Right lobe of liver (tissue), 6 donors: ENCODE results near the gene ABHD1. TPM values are rescaled to one million over a fixed set of nuclear protein-coding genes. Genes with fewer than 3 reads are reported as not detected.

ENCODE experiments used
- ATAC-seq, 4 donors: fragments of 200-7000 bp; cut with Tn5 transposase; one replicate each; pipeline ENCODE4 v1.9.1; 2020; ENCODE audit warnings: mild to moderate bottlenecking in 4 of 4, moderate library complexity in 4 of 4
- DNase-seq, 3 donors: peaks; one replicate each; pipeline ENCODE4 v3.0.0-alpha.2; 2020
- H3K27ac ChIP-seq, 3 donors: fragments of 200-600 bp; one replicate each; pipeline ENCODE4 v1.8.0; 2022
- H3K27me3 ChIP-seq, 2 donors: fragments of 200-600 bp; one replicate each; pipeline ENCODE4 v1.8.0; 2022
- H3K36me3 ChIP-seq, 4 donors: fragments of 200-600 bp; sonication (generic) in 1 of 4; one replicate each; pipeline versions ENCODE4 v1.5.1 to v1.8.0; 2017 to 2022; ENCODE audit warnings: control low read depth in 1 of 4
- H3K4me1 ChIP-seq, 4 donors: fragments of 200-600 bp; sonication (generic) in 1 of 4; one replicate each; pipeline versions ENCODE4 v1.5.1 to v1.8.0; 2017 to 2022; ENCODE audit warnings: control low read depth in 1 of 4
- H3K4me3 ChIP-seq, 3 donors: fragments of 200-600 bp; one replicate each; pipeline ENCODE4 v1.8.0; 2022
- H3K9me3 ChIP-seq, 4 donors: fragments of 200-600 bp; sonication (generic) in 1 of 4; one replicate each; pipeline versions ENCODE4 v1.5.1 to v1.8.0; 2017 to 2022; ENCODE audit warnings: control low read depth in 1 of 4
- CTCF ChIP-seq, 4 donors: fragments of 200-600 bp in 3 of 4; fragments of 450-650 bp in 1 of 4; IDR thresholded peaks; one replicate each; pipeline versions ENCODE4 v1.5.1 to v1.8.0; 2016 to 2022; ENCODE audit warnings: antibody characterized with exemption in 4 of 4, mild to moderate bottlenecking in 2 of 4
- POLR2A ChIP-seq: fragments of 450-650 bp; IDR thresholded peaks from one replicate; pipeline ENCODE4 v1.6.1; 2017; ENCODE audit warnings: antibody characterized with exemption, mild to moderate bottlenecking
- WGBS: methylation state at CpG from one replicate; pipeline ENCODE4 v1.1.6; 2018; ENCODE audit warnings: low coverage, low lambda C conversion rate; ENCODE audit not compliant: insufficient coverage; ENCODE audit errors: missing lambda C conversion rate; 5-methylcytosine and 5-hydroxymethylcytosine counted together
- intact Hi-C, 2 donors: fragments of 100-400 bp; cut with DNase I; formaldehyde crosslinking; loops; one replicate each; pipeline versions ENCODE4 v1.11.2 to v1.14.1; 2022
- total RNA-seq, 6 experiments: library from RNA; depleted of rRNA in 2 of 6; stranded (reverse); fragments of >200 nt in 2 of 6; fragmentation: NEBNext Ultra II Directional in 3 of 6; extraction: Animal tissue kit (Norgen Biotek cat#: 25700) in 3 of 6; gene quantifications; one replicate each; pipeline versions ENCODE4 v1.1.0 to v1.2.4, GENCODE V29; 2016 to 2023
- donor health status: DM: no; HTN: yes; CAD: no.
- donor health status: DM: no; HTN: no; CAD: no.
- donor health status: DM: no; HTN: no; CAD: no.
- donor health status: DM: no; HTN: yes; CAD: no.
- donor health status: DM: no; HTN: yes; CAD: no.

The ABHD1 gene
- total RNA-seq, 6 experiments from 2014 or later = 0.74 to 3.2 (median 1.1) TPM

GRCh38 chr2:27179344-27180000 is 55.9 kb downstream of the ABHD1 start:
- DNase-seq (no peak), ATAC-seq (peak; percentile 33 to 58 (median 44))
- Histone ChIP-seq H3K36me3 (no peaks in the 10 kb centered on the region), H3K27ac (peak overlapping the region; percentile 80 to 96 (median 95)), H3K9me3 (no peaks in the 10 kb centered on the region), H3K4me3 (no peak overlapping the region), H3K4me1 (peaks cover 0 to 57% (median 30%) of the 10 kb centered on the region in 4 donors), H3K27me3 (no peaks in the 10 kb centered on the region)
- TF ChIP-seq POLR2A (no peak), CTCF (IDR thresholded peaks at IDR 0.05) (no peak)
- WGBS = 26% methylated on average over 3 of the region's 3 CpGs
- intact Hi-C loops = no loop called here

Other genes starting within 250 kb of the ABHD1 start
- gene MAPRE3, start 153.2 kb upstream of the ABHD1 start, total RNA-seq = 10 to 100 TPM; 13.7 to 22.3 (median 17.3) TPM
- gene TMEM214, start 90.8 kb upstream of the ABHD1 start, total RNA-seq = 10 to 100 TPM; 29.1 to 62.7 (median 50.0) TPM
- 1 to 10 TPM; 3.9 to 7.4 (median 6.4) TPM for gene AGBL5, start 72.1 kb upstream of the ABHD1 start, total RNA-seq
- gene OST4, start 52.2 kb upstream of the ABHD1 start, total RNA-seq = 100 to 1,000 TPM; 144 to 182 (median 161) TPM
- gene EMILIN1, start 45.2 kb upstream of the ABHD1 start, total RNA-seq = 10 to 100 TPM in 5 of 6 experiments, 1 to 10 TPM in 1; 7.2 to 26.1 (median 21.0) TPM
- 100 to 1,000 TPM; 101 to 283 (median 206) TPM for gene KHK, start 37.0 kb upstream of the ABHD1 start, total RNA-seq
- 10 to 100 TPM in 2 of 6 experiments, 1 to 10 TPM in 4; 2.5 to 33.2 (median 7.7) TPM for gene CGREF1, start 4.7 kb upstream of the ABHD1 start, total RNA-seq
- gene PREB, start 10.8 kb downstream of the ABHD1 start, total RNA-seq = 100 to 1,000 TPM in 2 of 6 experiments, 10 to 100 TPM in 4; 27.1 to 102 (median 59.2) TPM
- not detected for gene PRR30, start 15.6 kb downstream of the ABHD1 start, total RNA-seq
- gene TCF23, start 25.2 kb downstream of the ABHD1 start, total RNA-seq = under 1 TPM in 1 of 6 experiments, not detected in 5; 0.04 TPM
- gene ATRAID, start 88.2 kb downstream of the ABHD1 start, total RNA-seq = 10 to 100 TPM; 30.7 to 65.8 (median 35.9) TPM
- 100 to 1,000 TPM in 3 of 6 experiments, 10 to 100 TPM in 3; 57.5 to 151 (median 90.3) TPM for gene SLC5A6, start 88.5 kb downstream of the ABHD1 start, total RNA-seq
- 10 to 100 TPM; 12.3 to 24.0 (median 16.3) TPM for gene CAD, start 93.6 kb downstream of the ABHD1 start, total RNA-seq
- not detected for gene SLC30A3, start 139.2 kb downstream of the ABHD1 start, total RNA-seq
- gene DNAJC5G, start 151.6 kb downstream of the ABHD1 start, total RNA-seq = not detected
- gene TRIM54, start 158.6 kb downstream of the ABHD1 start, total RNA-seq = under 1 TPM in 2 of 6 experiments, not detected in 4; 0.14 to 0.25 TPM
- 1 to 10 TPM in 5 of 6 experiments, under 1 TPM in 1; 0.88 to 4.3 (median 1.6) TPM for gene UCN, start 184.6 kb downstream of the ABHD1 start, total RNA-seq
- 10 to 100 TPM; 17.2 to 82.3 (median 30.4) TPM for gene MPV17, start 199.3 kb downstream of the ABHD1 start, total RNA-seq
- gene GTF3C2, start 232.9 kb downstream of the ABHD1 start, total RNA-seq = 10 to 100 TPM; 13.4 to 20.1 (median 16.8) TPM
- gene EIF2B4, start 246.5 kb downstream of the ABHD1 start, total RNA-seq = 10 to 100 TPM; 17.6 to 25.0 (median 20.9) TPM
- 10 to 100 TPM; 50.1 to 58.9 (median 54.1) TPM for gene SNX17, start 246.8 kb downstream of the ABHD1 start, total RNA-seq